Muscle of leg (tissue), 11 donors: Measurements from ENCODE around the gene SPOCK2. TPM values are rescaled to one million over a fixed set of nuclear protein-coding genes. Genes with fewer than 3 reads are reported as not detected.

Experiments used
- DNase-seq: peaks from one replicate; pipeline ENCODE4 v3.0.0; 2013
- H3K27ac ChIP-seq: one replicate; pipeline ENCODE4 v1.5.1; 2013; ENCODE audit warnings: mild to moderate bottlenecking, low read length, control low read depth
- H3K27me3 ChIP-seq: one replicate; pipeline ENCODE4 v1.6.1; 2013; ENCODE audit warnings: low read length; ENCODE audit not compliant: control insufficient read depth, insufficient read depth
- H3K36me3 ChIP-seq: one replicate; pipeline ENCODE4 v1.6.1; 2013; ENCODE audit warnings: low read length; ENCODE audit not compliant: control insufficient read depth, insufficient read depth
- H3K4me1 ChIP-seq: one replicate; pipeline ENCODE4 v1.6.1; 2013; ENCODE audit warnings: low read length; ENCODE audit not compliant: control insufficient read depth, insufficient read depth
- H3K4me3 ChIP-seq: one replicate; pipeline ENCODE4 v1.5.1; 2013; ENCODE audit warnings: low read length, control low read depth
- H3K9me3 ChIP-seq: replicated peaks from 2 replicates; pipeline ENCODE4 v1.6.1; 2013; ENCODE audit warnings: low read depth, low read length; ENCODE audit not compliant: control insufficient read depth
- WGBS: methylation state at CpG from one replicate; pipeline ENCODE4 v1.1.5; 2013; ENCODE audit warnings: missing lambda C conversion rate; ENCODE audit not compliant: insufficient coverage; 5-methylcytosine and 5-hydroxymethylcytosine counted together
- polyA plus RNA-seq, 8 donors: library from polyadenylated mRNA; unstranded; fragments of 120-200 nt; gene quantifications; one replicate each; pipeline versions ENCODE4 v1.2.1 to v1.2.3, GENCODE V29; 2013; ENCODE audit warnings: inconsistent platforms in 1 of 8, low replicate concordance in 1 of 8; ENCODE audit not compliant: insufficient read length in 8 of 8, insufficient read depth in 1 of 8
- total RNA-seq: library from RNA; stranded (reverse); fragments of 120-200 nt; gene quantifications from one replicate; pipeline ENCODE4 v1.2.4, GENCODE V29; 2013

Gene SPOCK2
- total and polyA plus RNA-seq, 9 donors = 3.6 to 6.2 (median 4.0) TPM

GRCh38 chr10:72081210-72081609 lies 7.1 kb downstream of the SPOCK2 start:
- Histone ChIP-seq H3K27ac (no peak overlapping the region), H3K36me3 (no peaks in the 10 kb centered on the region), H3K4me1 (peaks cover 8% of the 10 kb centered on the region), H3K27me3 (peaks cover 9% of the 10 kb centered on the region), H3K4me3 (no peak overlapping the region), H3K9me3 (no peaks in the 10 kb centered on the region)
- 81% methylated on average over 6 of the region's 9 CpGs for WGBS
- DNase-seq = no peak

DNA sequence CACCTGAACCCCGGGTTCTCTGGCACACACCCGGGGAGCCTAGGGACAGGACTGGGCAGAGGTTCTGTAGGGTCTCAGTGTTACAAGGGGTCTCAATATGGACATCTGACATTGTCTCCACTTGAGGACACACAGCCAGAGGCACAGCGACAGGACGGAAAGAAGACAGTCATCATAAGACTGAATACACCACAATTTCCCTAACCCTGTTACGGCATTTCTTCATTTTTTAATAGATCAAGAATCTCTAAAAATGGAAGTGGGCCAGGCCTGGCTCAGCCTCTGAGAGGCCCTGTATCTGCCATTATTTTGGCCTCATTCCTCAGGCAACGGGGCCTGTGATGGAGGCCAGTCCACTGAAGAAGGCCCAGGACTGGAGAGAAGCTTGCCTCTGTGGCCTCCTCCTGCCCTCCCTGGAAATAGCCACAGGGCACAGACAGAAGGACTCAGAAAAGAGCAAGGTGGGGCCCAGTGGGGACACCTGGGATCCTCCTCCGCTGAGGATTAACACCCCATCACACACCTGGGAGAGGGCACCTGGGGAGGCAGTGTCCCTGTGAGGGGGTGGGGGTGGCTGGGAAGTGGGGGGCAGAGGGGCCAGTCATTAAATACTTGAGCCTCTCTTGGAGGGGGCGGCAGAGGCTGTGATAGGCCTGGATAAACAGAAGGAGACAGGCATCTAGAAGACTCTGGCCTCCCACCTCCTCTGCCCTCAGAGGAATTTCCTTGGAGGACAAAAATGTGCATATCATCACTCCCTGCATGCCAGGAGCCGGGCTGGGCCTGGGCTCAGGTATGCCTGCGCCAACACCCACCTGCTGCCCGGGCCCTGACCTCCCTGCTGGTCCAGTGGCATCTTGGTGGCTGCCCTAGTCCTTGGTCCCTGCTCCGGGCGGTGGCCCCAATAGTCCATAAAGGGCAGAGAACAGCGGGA lies 8.0 kb downstream of the SPOCK2 start:
- H3K4me3 ChIP-seq = no peak overlapping the region
- no peaks in the 10 kb centered on the region for H3K36me3 ChIP-seq
- 71% methylated on average over 9 of the region's 14 CpGs for WGBS
- H3K27ac ChIP-seq = no peak overlapping the region
- no peak for DNase-seq
- H3K27me3 ChIP-seq = peaks cover under 1% of the 10 kb centered on the region
- H3K9me3 ChIP-seq = no peaks in the 10 kb centered on the region
- peaks cover 8% of the 10 kb centered on the region for H3K4me1 ChIP-seq

DNA sequence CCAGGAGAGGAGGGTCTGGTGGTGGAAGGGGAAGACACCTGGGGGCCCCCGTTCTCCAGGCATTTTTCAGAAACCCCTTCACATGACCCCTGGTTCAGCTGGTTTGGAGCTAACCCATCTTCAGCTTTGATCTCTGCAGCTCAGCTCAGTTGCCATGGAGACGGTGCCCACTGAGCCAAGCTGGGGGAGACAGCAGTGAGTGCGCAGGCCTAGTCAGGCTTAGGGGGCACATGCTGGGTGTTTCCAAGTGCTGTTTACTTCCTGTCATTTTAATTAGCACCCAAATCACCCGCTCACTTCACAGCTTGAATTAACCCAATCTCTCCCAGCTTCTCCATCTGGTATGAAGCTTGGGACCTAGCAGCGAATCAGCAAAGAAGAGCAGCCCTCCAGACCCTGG lies 9.0 kb downstream of the SPOCK2 start:
- H3K9me3 ChIP-seq = no peaks in the 10 kb centered on the region
- H3K36me3 ChIP-seq = no peaks in the 10 kb centered on the region
- H3K27ac ChIP-seq = no peak overlapping the region

DNA sequence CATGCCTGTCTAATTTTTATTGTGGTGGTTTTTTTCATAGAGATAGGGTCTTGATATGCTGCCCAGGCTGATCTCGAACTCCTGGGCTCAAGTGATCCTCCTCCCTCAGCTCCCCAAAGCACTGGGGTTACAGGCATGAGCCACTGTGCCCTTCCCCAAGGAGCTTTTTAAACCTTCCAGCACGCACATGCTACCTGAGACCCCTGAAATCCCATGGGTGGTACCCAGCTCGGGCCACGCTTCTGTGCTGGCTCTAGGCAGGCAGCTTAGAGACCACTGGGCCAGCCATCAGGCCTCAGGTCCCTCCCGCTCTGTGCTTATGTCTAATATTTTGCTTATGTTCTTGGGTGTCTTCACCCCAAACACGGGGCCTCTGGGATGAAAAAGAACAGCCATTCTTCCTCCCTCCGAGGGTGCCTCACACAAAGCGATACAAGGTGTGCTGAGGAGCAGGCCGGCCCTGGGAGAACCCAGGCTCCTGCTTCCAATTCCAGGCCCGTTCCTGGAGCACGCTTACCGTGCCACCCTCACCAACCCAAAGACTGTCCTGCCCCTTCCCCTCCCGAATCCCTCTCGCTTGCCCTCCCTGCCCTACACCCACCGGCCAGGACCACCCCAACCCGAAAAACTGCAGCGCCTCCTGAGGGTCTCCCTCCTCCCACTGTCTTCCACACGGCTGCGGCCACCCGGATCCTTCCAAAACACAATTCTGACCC lies 10.9 kb downstream of the SPOCK2 start:
- Histone ChIP-seq H3K27me3 (peaks cover 2% of the 10 kb centered on the region), H3K27ac (no peak overlapping the region), H3K4me3 (no peak overlapping the region), H3K36me3 (no peaks in the 10 kb centered on the region), H3K9me3 (no peaks in the 10 kb centered on the region), H3K4me1 (peaks cover 10% of the 10 kb centered on the region)
- no peak for DNase-seq
- WGBS = 86% methylated on average over 11 of the region's 20 CpGs

More for the DNA sequence above, 9.0 kb downstream of the SPOCK2 start:
- 80% methylated on average over 2 of the region's 5 CpGs for WGBS
- Histone ChIP-seq H3K4me3 (no peak overlapping the region), H3K27me3 (peaks cover 2% of the 10 kb centered on the region), H3K4me1 (peaks cover 8% of the 10 kb centered on the region)
- DNase-seq = no peak

- H3K27ac ChIP-seq = no peak overlapping the region
- no peak overlapping the region for H3K4me3 ChIP-seq
- H3K9me3 ChIP-seq = no peaks in the 10 kb centered on the region
- WGBS = no CpG with 5 or more reads among the region's 5 CpGs
- H3K36me3 ChIP-seq = no peaks in the 10 kb centered on the region
- DNase-seq = no peak
- H3K4me1 ChIP-seq = peaks cover 10% of the 10 kb centered on the region
- H3K27me3 ChIP-seq = peaks cover 2% of the 10 kb centered on the region
These were observed 11.6 kb downstream of the SPOCK2 start for GRCh38 chr10:72076756-72077155.

GRCh38 chr10:72075376-72076115 lies 12.8 kb downstream of the SPOCK2 start:
- Histone ChIP-seq H3K4me3 (no peak overlapping the region), H3K27me3 (peaks cover 2% of the 10 kb centered on the region), H3K4me1 (peaks cover 8% of the 10 kb centered on the region), H3K9me3 (peaks cover 3% of the 10 kb centered on the region), H3K27ac (no peak overlapping the region), H3K36me3 (no peaks in the 10 kb centered on the region)
- 63% methylated on average over 9 of the region's 12 CpGs for WGBS
- DNase-seq = no peak

- H3K27ac ChIP-seq = no peak overlapping the region
- H3K9me3 ChIP-seq = peaks cover 3% of the 10 kb centered on the region
- peaks cover 5% of the 10 kb centered on the region for H3K4me1 ChIP-seq
- WGBS = 54% methylated on average over 10 of the region's 18 CpGs
- no peak for DNase-seq
- H3K27me3 ChIP-seq = peaks cover 2% of the 10 kb centered on the region
- no peak overlapping the region for H3K4me3 ChIP-seq
- no peaks in the 10 kb centered on the region for H3K36me3 ChIP-seq
These were observed 13.6 kb downstream of the SPOCK2 start for GRCh38 chr10:72074574-72075375.

DNA sequence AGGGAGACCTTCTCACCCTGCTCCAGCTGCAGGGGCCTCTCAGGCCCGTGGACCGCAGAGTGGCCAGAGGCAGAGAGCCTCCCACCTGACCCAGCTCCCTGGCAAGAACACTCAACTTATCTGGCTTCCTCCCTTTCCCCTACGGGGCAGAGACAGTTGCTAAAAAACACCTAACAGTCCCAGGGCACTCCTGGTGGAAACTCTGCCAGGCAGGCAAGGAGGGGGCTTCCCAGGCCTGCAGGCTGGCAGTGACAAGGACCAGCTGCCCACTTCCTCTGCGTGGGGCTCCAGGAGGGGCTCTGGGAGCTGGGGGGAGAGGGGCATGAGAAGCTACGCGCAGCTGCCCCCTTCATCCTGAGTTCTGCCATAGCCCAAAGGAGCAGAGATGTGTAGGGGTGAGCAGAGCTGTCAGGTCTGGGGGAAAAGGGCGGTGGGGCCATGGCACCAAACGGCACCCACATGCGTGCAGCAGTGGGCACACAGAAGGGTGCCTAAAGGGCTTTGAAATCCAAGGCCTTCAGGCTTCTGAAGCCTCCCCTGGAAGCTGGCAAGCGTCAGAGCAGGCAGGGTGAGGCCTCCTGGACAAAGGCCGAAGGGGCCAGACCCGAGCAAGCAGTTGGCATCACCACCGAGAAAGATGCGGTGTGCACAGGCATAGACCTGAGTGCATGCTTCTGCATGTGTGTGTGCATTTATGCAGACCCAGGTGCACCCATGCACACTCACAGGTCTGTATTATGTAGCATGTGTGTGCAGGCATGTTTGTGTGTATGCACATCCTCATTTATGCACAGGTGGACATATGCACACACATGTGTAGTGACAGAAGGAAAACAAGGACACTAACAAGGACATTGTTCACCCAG lies 14.4 kb downstream of the SPOCK2 start:
- Histone ChIP-seq H3K9me3 (peaks cover 3% of the 10 kb centered on the region), H3K4me1 (peaks cover 8% of the 10 kb centered on the region), H3K27ac (no peak overlapping the region), H3K4me3 (no peak overlapping the region), H3K36me3 (no peaks in the 10 kb centered on the region), H3K27me3 (peaks cover 2% of the 10 kb centered on the region)
- no peak for DNase-seq
- WGBS = 66% methylated on average over 11 of the region's 14 CpGs

DNA sequence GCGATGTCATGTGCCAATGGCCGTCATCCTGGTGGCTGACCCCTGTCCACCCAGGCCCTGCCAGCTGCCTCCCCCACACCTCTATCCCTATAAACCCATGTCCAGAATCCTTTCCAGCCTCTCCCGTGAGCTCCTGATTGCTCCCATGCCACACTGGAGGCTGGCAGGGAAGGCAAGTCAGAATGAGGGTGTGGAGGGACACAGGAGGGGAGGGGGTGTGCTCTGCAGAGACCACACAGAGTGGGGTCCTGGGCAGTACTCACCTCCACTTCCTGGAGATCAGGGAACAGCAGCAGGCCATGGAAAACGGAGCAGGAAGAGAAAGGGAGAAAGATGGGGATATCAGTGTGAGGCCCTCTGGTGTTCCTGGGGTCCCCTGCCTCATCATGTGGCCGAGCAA lies 15.7 kb downstream of the SPOCK2 start:
- H3K27me3 ChIP-seq = peaks cover 2% of the 10 kb centered on the region
- no peaks in the 10 kb centered on the region for H3K36me3 ChIP-seq
- no peak overlapping the region for H3K4me3 ChIP-seq
- 90% methylated on average over 2 of the region's 5 CpGs for WGBS
- no peak overlapping the region for H3K27ac ChIP-seq
- peaks cover 14% of the 10 kb centered on the region for H3K4me1 ChIP-seq
- no peak for DNase-seq
- peaks cover 3% of the 10 kb centered on the region for H3K9me3 ChIP-seq
